GM13976 (cell line): Measurements from ENCODE around the gene PPP1R37.

Source experiments
- DNase-seq: peaks from one replicate; pipeline ENCODE4 v3.0.0; 2012; ENCODE audit warnings: low spot score
- in situ Hi-C: fragments of 300-500 bp; cut with MboI; formaldehyde crosslinking; loops from one replicate; pipeline ENCODE4 v1.12.0; 2022; ENCODE audit warnings: low sequenced_read_pairs, mixed read lengths, inconsistent platforms; ENCODE audit not compliant: unreplicated experiment
- TF ChIP-seq, protein P1 (sequence below): IDR thresholded peaks from 2 replicates; pipeline ENCODE4 v1.5.1; 2012; ENCODE audit warnings: borderline replicate concordance, mild to moderate bottlenecking; ENCODE audit not compliant: insufficient read depth; ENCODE audit errors: extremely low read depth, missing control alignments, control extremely low read depth

PPP1R37 gene

DNA sequence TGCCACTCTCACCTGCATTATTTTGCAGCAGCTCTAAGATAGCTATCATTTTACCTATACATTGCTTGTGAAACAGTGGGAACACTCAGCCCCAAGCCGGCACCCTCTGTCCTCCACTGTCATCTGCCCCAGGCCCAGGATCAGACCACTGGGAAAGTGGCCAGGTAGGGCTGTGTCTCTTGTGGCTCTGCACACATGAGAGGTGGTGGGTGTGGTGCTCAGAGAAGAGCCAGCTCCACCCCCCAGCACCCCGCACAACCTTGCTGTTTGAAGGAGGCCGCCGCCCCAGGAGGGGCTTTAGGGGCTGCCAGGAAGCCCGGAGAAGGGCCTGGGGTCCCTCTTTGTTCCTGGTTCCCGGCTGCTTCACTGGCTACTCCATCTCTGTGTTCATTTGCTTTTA, 26.6 kb downstream of the PPP1R37 start:
- TF ChIP-seq, protein P1, sequence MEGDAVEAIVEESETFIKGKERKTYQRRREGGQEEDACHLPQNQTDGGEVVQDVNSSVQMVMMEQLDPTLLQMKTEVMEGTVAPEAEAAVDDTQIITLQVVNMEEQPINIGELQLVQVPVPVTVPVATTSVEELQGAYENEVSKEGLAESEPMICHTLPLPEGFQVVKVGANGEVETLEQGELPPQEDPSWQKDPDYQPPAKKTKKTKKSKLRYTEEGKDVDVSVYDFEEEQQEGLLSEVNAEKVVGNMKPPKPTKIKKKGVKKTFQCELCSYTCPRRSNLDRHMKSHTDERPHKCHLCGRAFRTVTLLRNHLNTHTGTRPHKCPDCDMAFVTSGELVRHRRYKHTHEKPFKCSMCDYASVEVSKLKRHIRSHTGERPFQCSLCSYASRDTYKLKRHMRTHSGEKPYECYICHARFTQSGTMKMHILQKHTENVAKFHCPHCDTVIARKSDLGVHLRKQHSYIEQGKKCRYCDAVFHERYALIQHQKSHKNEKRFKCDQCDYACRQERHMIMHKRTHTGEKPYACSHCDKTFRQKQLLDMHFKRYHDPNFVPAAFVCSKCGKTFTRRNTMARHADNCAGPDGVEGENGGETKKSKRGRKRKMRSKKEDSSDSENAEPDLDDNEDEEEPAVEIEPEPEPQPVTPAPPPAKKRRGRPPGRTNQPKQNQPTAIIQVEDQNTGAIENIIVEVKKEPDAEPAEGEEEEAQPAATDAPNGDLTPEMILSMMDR: no peak
- in situ Hi-C loops: no loop called here
- DNase-seq: no peak

DNA sequence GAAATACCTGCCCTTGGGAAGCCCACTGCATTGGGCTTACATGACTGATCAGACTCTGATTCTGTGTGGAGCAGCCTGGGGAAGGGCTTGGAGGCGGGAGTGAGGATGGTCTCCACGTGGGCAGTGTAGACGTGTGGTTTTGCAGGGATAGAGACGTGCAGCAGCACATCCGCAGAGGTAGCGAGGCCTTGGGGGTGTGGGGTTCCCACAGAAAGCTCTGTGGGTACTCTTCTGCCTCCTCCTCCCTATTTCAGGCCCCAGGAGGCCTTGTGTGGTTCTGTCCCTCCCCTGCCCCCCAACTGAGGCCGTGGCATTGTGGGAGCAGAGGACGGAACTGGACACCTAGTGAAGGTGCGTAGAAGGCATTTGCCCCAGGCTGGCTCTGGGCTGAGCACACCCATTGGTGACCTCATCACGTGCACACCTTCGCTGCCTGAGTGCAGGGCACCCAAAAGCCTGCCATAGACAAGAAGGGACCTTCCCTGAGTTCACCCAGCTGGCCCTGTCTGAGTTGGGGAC, 28.9 kb downstream of the PPP1R37 start:
- TF ChIP-seq, protein P1: no peak
- in situ Hi-C loops: no loop called here
- no peak for DNase-seq

DNA sequence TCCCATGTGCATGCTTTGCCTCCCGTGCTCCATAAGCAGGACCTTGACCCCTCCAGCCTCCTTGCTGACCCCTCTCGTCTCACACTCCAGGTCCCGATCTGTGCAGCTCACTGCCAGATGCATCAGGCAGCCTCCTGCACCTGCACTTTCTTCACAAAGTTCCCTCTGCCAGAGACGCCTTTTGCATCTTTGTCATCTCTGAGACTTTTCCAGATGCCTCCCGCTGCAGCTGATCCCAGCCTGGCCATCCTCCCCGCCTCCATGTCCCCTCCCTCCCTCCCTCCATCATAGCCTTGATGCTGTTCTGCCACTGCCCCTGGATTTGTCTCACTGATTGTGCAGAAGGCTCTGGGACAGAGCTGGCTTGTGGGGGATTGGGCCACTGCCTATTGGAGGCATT, 29.9 kb downstream of the PPP1R37 start:
- TF ChIP-seq, protein P1: no peak
- in situ Hi-C loops: no loop called here
- DNase-seq: no peak

DNA sequence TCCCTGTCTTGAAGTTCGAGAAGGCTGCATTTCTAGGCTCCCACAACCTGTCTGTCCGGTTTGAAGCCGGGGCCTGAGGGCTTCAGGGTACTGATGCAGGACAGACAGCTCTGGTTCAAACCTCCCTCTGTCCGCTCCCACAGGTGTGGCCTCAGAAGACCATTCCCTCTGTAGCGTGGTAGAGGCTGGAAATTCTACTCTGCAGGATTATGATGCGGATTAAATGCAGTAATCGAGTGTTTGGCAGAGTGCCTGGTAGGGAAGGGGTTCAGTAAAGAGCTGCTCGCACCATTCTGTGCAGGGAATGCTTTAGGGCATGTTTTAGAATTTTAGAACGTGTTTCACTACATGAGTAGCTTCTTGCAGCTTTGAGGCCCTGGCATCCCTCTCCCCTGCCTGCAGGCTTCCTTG, 30.5 kb downstream of the PPP1R37 start:
- in situ Hi-C loops: no loop called here
- TF ChIP-seq, protein P1: no peak
- no peak for DNase-seq

DNA sequence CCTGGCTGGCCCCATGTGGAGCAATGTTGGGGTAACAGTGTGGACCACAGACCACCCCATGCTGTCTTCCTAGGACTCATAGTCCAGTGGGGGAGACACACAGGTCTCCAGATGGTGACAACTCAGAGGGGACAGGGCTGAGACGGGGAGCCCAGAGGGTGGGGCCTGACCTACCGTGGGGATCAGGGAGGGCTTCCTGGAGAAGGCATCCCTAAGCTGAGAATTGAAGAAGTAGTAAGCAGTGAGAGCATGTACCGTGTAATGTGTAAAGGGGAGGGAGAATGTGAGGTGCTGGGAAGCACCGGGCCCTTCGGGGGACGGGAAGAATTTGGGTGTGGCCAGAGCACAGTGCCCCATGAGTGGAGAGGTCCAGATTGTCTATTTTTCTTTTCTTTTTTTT, 31.0 kb downstream of the PPP1R37 start:
- TF ChIP-seq, protein P1: no peak
- in situ Hi-C loops: no loop called here

DNA sequence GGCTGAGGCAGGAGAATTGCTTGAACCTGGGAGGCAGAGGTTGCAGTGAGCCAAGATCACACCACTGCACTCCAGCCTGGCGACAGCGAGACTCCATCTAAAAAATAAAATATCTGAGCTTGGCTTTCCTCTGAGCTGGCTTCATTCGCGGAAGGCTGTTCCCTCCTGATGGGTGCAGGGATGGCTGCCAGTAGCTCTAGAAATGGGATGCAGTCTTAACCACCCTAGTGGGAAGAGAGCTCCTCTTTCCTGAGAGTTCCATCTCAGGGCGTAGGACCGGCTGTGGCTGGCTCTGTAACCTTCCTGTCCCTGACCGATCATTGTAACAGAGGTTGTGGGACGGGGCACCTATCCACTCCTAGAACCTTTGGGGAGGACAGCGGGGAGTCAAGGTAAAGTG, 32.4 kb downstream of the PPP1R37 start:
- TF ChIP-seq, protein P1: no peak
- in situ Hi-C loops: no loop called here
- DNase-seq: no peak

More for the DNA sequence above, 31.0 kb downstream of the PPP1R37 start:
- DNase-seq: no peak
